Skeletal muscle tissue (tissue), 4 donors: ENCODE results near the gene TPRKB. TPM values are rescaled to one million over a fixed set of nuclear protein-coding genes. Genes with fewer than 3 reads are reported as not detected.
"Not testable (repeated sequence)": the region's sequence is repeated elsewhere in the genome, so short reads cannot be mapped to it uniquely, and the experiment has no call there.

Source experiments
- H3K27ac ChIP-seq: one replicate; pipeline ENCODE4 v1.7.0; 2013; ENCODE audit warnings: mild to moderate bottlenecking, low read depth, low read length, inconsistent platforms
- H3K27me3 ChIP-seq, 3 donors: one replicate each; pipeline ENCODE4 v1.7.0; 2013; ENCODE audit warnings: low read length in 3 of 3; ENCODE audit not compliant: control insufficient read depth in 3 of 3, insufficient read depth in 3 of 3
- H3K36me3 ChIP-seq, 3 donors: one replicate each; pipeline ENCODE4 v1.7.0; 2013; ENCODE audit warnings: low read length in 3 of 3; ENCODE audit not compliant: control insufficient read depth in 3 of 3, insufficient read depth in 3 of 3
- H3K4me1 ChIP-seq, 3 donors: one replicate each; pipeline ENCODE4 v1.7.0; 2013; ENCODE audit warnings: low read length in 3 of 3, mild to moderate bottlenecking in 3 of 3; ENCODE audit not compliant: control insufficient read depth in 3 of 3, insufficient read depth in 3 of 3
- H3K4me3 ChIP-seq, 3 donors: one replicate each; pipeline ENCODE4 v1.7.0; 2013; ENCODE audit warnings: low read length in 3 of 3
- H3K9ac ChIP-seq, 3 donors: one replicate each; pipeline ENCODE4 v1.7.0; 2013; ENCODE audit warnings: low read length in 3 of 3, mild to moderate bottlenecking in 3 of 3, moderate library complexity in 2 of 3, low read depth in 1 of 3
- H3K9me3 ChIP-seq, 3 donors: one replicate each; pipeline ENCODE4 v1.7.0; 2013; ENCODE audit warnings: low read length in 3 of 3; ENCODE audit not compliant: control insufficient read depth in 3 of 3
- total RNA-seq: library from RNA; depleted of rRNA; stranded (reverse); fragments of >200 nt; gene quantifications from one replicate; pipeline ENCODE4 v1.2.3, GENCODE V29; 2014
- donor health status: Osteomylitis.

TPRKB gene
- 18.8 TPM for total RNA-seq

DNA sequence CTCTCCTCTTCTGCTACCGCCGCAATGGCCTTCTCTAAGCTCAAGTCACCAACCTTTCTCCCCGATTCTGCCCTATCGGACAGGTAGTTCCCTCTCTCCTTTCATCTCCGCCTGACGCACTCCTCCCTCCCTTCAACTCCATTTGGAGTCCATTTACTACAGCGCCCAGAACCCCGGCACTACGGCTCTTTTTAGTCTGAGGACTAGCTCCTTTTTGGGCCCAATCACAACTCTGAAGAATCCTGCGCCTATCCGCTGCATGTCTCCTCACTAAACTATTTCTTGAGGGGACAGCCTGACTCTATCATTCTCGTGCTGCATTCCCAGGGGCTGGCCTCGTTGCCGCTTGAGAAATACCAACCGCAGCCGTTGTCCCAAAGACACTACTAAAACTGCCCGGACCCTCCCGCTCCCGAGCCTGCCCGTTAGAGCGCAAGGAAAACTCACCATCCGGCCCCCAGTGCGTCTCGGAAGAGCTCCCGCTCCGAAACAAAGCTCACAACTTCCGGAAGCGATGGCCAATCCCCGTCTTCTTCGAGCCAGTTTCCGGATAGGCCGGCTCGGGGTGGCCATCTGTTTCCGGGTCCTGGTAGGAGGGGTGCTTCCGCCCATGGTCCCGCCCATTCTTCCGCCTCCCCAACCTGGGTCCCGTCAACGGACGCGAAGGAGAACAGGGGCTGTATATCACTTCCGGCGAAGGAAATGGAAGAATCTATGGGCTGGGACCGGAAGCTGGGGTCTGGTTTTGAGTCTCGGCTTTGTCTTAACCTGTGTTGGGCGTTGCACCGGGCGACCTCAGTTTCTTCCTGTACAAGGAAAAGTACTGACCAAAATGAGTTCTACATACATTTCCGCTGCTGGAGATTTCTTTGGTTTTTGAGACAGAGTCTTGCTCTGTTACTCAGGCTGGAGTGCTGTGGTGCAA lies at the start of gene TPRKB:
TSS of gene TPRKB (minus strand) at position 491 of the 925 bp plus-strand sequence. CDS start 2,776 bp downstream, outside the sequence.
- Histone ChIP-seq H3K27me3 (no peaks in the 10 kb centered on the region), H3K4me1 (peaks cover 6 to 13% (median 11%) of the 10 kb centered on the region in 3 donors), H3K9ac (peak within 1 kb of the TSS; percentile 89 to 94 (median 91)), H3K9me3 (peaks cover 0 to 3% (median 0%) of the 10 kb centered on the region in 3 donors), H3K27ac (peak within 1 kb of the TSS; percentile 81), H3K36me3 (peaks cover 7 to 28% (median 11%) of the 10 kb centered on the region in 3 donors), H3K4me3 (peak within 1 kb of the TSS; percentile 92 to 100 (median 99))

DNA sequence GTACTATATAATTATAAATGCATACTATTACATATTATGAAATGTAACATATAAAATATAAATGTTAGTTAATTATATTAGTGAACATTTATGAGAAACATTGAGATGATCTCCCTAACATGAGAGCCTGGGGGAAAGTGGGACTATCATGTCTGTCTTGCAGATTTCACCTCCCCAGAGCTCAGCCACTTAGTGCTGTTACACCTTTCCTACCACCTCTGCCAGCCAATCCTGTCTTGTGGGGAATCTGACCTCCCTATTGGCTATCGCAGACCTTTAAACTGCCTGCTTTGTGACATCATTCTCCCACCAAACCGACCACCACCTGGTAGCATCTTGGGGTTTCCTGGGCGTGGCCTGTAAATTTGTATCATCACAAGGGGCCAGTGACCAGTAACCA lies 46.7 kb upstream of the TPRKB start, which contains the start of gene C2orf78:
TSS of gene C2orf78 (plus strand) at position 301 of the 400 bp plus-strand sequence. CDS start 127 bp downstream, outside the sequence.
- not testable (repeated sequence) for H3K27me3 ChIP-seq, H3K4me3 ChIP-seq, H3K4me1 ChIP-seq, H3K27ac ChIP-seq, H3K36me3 ChIP-seq, H3K9me3 ChIP-seq, H3K9ac ChIP-seq

GRCh38 chr2:73783402-73783801 lies 46.3 kb upstream of the TPRKB start:
- not testable (repeated sequence) for H3K4me3 ChIP-seq, H3K9me3 ChIP-seq

GRCh38 chr2:73780237-73780582 lies 43.1 kb upstream of the TPRKB start:
- H3K27ac ChIP-seq: peak overlapping the region; percentile 91
- H3K4me1 ChIP-seq: peaks cover 0 to 18% (median 7%) of the 10 kb centered on the region in 3 donors
- peak overlapping the region; percentile 98 to 100 (median 98) for H3K9ac ChIP-seq
- peaks cover 0 to 2% (median 0%) of the 10 kb centered on the region in 3 donors for H3K27me3 ChIP-seq
- no peaks in the 10 kb centered on the region for H3K9me3 ChIP-seq
- H3K4me3 ChIP-seq: peak overlapping the region; percentile 97 to 99 (median 98)
- H3K36me3 ChIP-seq: peaks cover 8 to 12% (median 9%) of the 10 kb centered on the region in 3 donors

More at GRCh38 chr2:73783402-73783801, 46.3 kb upstream of the TPRKB start:
- H3K9ac ChIP-seq, H3K36me3 ChIP-seq, H3K27me3 ChIP-seq, H3K27ac ChIP-seq: not testable (repeated sequence)
- H3K4me1 ChIP-seq: peaks cover 0 to 14% (median 5%) of the 10 kb centered on the region in 3 donors

DNA sequence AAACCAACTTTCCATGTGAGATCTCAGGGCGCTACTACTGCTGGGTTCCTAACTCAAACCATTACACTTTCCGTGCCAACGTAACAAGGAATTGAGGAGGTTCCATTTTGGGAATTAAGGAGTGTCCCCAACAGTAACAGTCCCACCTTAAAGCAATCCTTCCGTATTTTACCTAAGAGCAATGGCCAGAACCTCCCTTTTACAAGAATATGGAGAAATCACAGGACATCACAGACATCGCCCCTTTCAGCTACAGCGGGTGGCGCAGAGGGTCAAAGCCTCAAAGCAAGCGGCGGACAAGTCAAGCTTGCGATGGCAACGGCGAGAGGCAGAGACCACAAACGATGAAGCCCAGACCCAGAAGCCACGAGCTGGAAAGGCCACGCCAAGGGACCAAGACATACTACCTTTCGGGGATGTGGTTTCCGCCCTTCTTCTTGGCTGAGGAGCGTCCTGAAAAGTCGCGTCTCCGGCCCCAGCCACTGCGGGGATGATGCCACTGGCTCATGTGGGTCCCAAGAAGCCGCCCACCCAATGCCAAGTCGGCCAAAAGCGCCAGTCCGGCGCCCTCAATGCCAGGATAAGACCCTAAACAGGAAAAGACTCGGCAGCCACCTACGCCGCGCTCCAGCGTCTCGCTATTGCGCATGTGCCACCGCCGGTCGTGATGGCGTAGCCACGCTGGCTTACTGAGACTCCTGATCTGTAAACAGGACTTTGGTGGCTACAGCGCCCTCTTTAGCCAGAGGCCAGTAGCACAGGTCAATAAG lies 42.5 kb upstream of the TPRKB start, which contains the start of gene DUSP11:
TSS of gene DUSP11 (minus strand) at position 637 of the 770 bp plus-strand sequence. CDS start at position 508, 129 bp downstream.
- Histone ChIP-seq H3K4me3 (peak within 1 kb of the TSS; percentile 97 to 99 (median 98)), H3K36me3 (peaks cover 11 to 17% (median 13%) of the 10 kb centered on the region in 3 donors), H3K27ac (peak within 1 kb of the TSS; percentile 91), H3K9ac (peak within 1 kb of the TSS; percentile 98 to 100 (median 98)), H3K4me1 (peaks cover 0 to 18% (median 7%) of the 10 kb centered on the region in 3 donors), H3K9me3 (no peaks in the 10 kb centered on the region), H3K27me3 (peaks cover 0 to 2% (median 0%) of the 10 kb centered on the region in 3 donors)

- not testable (repeated sequence) for H3K9me3 ChIP-seq, H3K27me3 ChIP-seq
- Histone ChIP-seq H3K27ac (peak overlapping the region; percentile 91), H3K4me1 (peaks cover 0 to 18% (median 7%) of the 10 kb centered on the region in 3 donors), H3K9ac (peak overlapping the region; percentile 98 to 100 (median 98)), H3K4me3 (peak overlapping the region; percentile 97 to 99 (median 98)), H3K36me3 (peaks cover 13 to 23% (median 20%) of the 10 kb centered on the region in 3 donors)
Observed at GRCh38 chr2:73778867-73779466, 41.8 kb upstream of the TPRKB start.

- Histone ChIP-seq H3K36me3 (peaks cover 16 to 40% (median 33%) of the 10 kb centered on the region in 3 donors), H3K27ac (no peak overlapping the region), H3K9me3 (no peaks in the 10 kb centered on the region), H3K27me3 (peaks cover 0 to 2% (median 0%) of the 10 kb centered on the region in 3 donors), H3K4me1 (peaks cover 0 to 18% (median 7%) of the 10 kb centered on the region in 3 donors), H3K4me3 (no peak overlapping the region), H3K9ac (no peak overlapping the region)
Observed at GRCh38 chr2:73776869-73777519, 39.8 kb upstream of the TPRKB start.

GRCh38 chr2:73776381-73776780 lies 39.2 kb upstream of the TPRKB start:
- H3K4me3 ChIP-seq: no peak overlapping the region
- no peak overlapping the region for H3K27ac ChIP-seq
- H3K27me3 ChIP-seq: peaks cover 0 to 2% (median 0%) of the 10 kb centered on the region in 3 donors
- no peak overlapping the region for H3K9ac ChIP-seq
- peaks cover 0 to 18% (median 7%) of the 10 kb centered on the region in 3 donors for H3K4me1 ChIP-seq
- H3K36me3 ChIP-seq: peaks cover 16 to 41% (median 34%) of the 10 kb centered on the region in 3 donors
- no peaks in the 10 kb centered on the region for H3K9me3 ChIP-seq

DNA sequence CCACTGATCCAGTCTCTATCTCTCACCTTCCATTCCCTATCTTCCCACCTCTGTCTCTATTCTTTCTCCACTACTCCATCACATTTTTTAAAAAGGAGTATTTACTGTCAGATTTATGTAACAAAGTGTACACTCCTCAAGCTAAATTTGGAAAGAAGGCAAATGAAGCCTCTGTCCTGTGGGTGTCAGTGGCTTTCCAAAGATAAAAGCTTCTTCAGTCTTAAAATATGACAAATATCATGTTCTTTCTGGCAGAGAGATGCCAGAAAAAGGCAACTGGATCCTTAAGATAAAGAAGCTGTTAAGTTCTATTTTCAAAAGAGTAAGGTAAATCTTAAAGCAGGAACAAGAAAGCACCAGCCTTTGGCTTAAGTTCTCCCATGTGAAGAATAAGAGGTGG lies 35.7 kb upstream of the TPRKB start:
- Histone ChIP-seq H3K27ac (no peak overlapping the region), H3K4me1 (no peaks in the 10 kb centered on the region), H3K9me3 (no peaks in the 10 kb centered on the region), H3K27me3 (no peaks in the 10 kb centered on the region), H3K9ac (no peak overlapping the region), H3K36me3 (peaks cover 16 to 62% (median 56%) of the 10 kb centered on the region in 3 donors), H3K4me3 (no peak overlapping the region)
